SK-N-MC (cell line): ENCODE data around the gene IRF6.

Experiments used
- EZH2 ChIP-seq: fragments of 200-600 bp; sonication (generic); IDR thresholded peaks from one replicate; pipeline ENCODE4 v1.6.1; 2017; ENCODE audit warnings: antibody characterized with exemption
- FOXP2 ChIP-seq: optimal IDR thresholded peaks from 2 replicates; pipeline ENCODE3; 2011; ENCODE audit warnings: mild to moderate bottlenecking, moderate library complexity; ENCODE audit not compliant: insufficient read depth; ENCODE audit errors: extremely low read length, control extremely low read depth
- POLR2AphosphoS5 ChIP-seq: IDR thresholded peaks from 2 replicates; pipeline ENCODE4 v1.6.1; 2012; ENCODE audit warnings: mild to moderate bottlenecking, low read depth, low read length, borderline replicate concordance

- TF ChIP-seq EZH2, result no peak
- TF ChIP-seq POLR2AphosphoS5, result no peak
- TF ChIP-seq FOXP2, result no peak
Measured at GRCh38 chr1:209758400-209758799, 47.5 kb downstream of the IRF6 start.
